ENCODE results near the gene SH2D3C.

GRCh38 chr9:127809002-127809539 lies 30.6 kb upstream of the SH2D3C start:
- TF ChIP-seq RFX5 (IDR thresholded peaks at IDR 0.05; ENCODE audit: low read depth, low read length) (no peak), POLR2A (IDR thresholded peaks at IDR 0.05; ENCODE audit: low read depth, low read length) (no peak)

Measured in IMR-90 (cell line).